Stimulated activated CD8-positive, alpha-beta memory T cell treated with anti-CD3 and anti-CD28 coated beads, Interleukin-2, amount 100 ng/mL, for 48 hours (primary cell): Measurements from ENCODE around the gene PRKCB.

Experiments used
- DNase-seq, 2 donors: peaks; one replicate each; pipeline ENCODE4 v3.0.0-alpha.2; 2020; ENCODE audit warnings: low read depth in 2 of 2

PRKCB gene

GRCh38 chr16:24166661-24167528 lies 331.1 kb downstream of the PRKCB start:
- DNase-seq = no peak

DNA sequence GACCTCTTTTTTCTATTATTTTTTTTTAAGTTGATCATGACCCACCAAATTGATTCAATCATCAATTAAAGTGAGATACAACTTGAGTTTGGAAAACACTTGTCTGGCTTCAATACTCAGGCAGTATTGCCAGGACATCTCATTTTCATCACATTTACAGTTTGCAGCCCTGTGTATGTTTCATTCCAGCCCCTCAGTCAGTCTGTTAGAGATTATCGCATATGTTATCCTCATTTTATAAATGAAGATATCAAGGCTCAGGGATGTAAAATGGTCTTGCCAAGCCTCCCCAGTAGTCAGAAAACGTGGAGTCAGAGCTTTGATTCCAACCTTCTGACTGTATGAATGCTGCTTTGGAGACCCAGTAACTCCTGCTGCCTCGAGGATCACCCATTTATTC lies 333.1 kb downstream of the PRKCB start:
- no peak for DNase-seq

DNA sequence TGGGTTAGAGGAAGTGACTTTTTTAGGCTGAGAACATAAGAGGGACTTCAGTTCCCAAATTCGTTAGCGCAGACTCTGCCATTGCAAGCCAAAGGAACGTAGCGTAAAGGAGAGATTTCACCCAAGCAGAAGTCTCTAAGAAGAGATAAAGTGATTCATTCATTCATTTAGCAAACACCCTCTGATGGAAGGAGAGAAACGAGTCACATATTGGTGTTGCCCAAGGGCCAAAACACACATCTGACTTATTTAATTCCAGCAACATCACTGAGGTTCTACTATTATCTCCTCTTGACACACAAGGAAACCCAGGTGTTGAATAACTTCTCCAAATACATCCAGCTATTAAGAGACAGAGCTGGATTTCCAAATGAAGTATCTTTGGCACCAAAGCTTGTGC lies 334.6 kb downstream of the PRKCB start:
- DNase-seq = no peak

DNA sequence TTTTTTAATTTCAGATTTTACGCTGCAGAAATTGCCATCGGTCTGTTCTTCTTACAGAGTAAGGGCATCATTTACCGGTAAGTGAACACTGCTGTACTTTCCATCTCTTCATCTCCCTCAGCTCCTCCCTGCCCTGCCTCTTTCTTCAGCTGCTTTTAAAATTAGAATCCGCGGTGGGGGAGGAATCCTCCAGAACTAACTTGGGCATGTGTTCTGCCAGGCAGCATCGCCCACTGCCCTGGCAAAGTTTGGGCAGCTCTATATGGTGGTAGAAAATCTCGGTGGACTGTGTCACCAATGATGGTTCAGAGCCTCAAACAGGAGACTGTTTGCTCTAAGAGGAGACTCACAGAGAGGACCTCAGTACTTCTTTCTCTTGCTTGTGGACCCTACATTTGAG lies 338.7 kb downstream of the PRKCB start:
- DNase-seq = no peak

- no peak for DNase-seq
Measured at GRCh38 chr16:24174957-24175356, 339.2 kb downstream of the PRKCB start.

GRCh38 chr16:24178496-24178895 lies 342.7 kb downstream of the PRKCB start:
- DNase-seq = no peak

- DNase-seq = no peak
Measured at GRCh38 chr16:24180451-24180850, 344.7 kb downstream of the PRKCB start.

GRCh38 chr16:24188021-24188542 lies 352.3 kb downstream of the PRKCB start:
- no peak for DNase-seq

DNA sequence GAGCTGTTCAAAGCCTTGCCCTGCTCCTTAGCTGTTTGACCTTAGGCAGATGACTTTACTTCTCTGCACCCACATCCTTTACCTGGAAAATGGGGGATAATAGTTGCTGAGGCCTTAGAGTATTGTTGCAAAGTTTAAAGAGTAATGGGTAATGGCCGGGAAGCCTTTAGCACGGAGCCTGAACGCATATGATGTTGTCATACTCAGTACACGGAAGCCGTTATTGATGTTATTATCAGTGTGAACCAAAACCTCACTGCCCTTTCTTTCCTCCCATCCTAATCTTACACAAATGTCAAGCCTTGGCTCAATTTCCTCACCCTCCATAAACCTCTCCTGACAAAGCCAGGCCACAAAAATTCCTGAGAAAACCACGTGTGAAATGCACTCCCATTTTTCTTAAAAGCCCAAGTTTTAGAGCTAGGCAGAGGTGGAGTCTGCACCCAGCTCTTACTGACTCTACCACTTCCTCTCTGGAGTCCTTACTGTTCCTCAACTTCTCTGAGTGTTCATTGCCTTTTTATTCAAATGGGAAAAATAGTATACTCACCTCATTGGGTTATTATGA lies 353.1 kb downstream of the PRKCB start:
- DNase-seq = no peak

- no peak for DNase-seq
Measured at GRCh38 chr16:24189941-24190340, 354.2 kb downstream of the PRKCB start.

DNA sequence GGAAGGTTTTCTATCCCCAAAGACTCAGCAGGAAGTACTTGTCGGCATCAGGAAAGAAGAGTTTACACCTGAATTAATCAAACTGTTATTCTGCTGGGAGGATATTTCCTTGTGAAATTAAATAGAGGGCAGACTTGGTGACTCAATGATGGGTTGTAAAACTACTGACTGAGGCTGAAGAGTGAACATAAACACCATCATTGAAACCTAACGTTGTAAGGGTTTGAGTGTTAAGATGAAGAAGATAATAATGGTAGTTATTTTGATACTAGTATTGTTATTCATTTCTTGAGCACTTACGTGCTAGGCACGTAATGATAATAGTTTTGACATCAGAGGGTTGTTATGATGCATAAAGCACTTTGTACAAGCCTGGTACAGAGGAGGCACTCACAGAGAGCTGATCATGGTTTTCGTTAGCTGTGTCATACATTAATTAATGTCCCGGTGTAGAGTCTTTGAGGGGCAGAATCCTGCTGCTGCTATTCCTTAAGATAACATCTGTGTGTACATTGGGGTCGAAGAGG lies 356.2 kb downstream of the PRKCB start:
- DNase-seq = no peak

GRCh38 chr16:24195221-24195620 lies 359.4 kb downstream of the PRKCB start:
- DNase-seq = no peak

DNA sequence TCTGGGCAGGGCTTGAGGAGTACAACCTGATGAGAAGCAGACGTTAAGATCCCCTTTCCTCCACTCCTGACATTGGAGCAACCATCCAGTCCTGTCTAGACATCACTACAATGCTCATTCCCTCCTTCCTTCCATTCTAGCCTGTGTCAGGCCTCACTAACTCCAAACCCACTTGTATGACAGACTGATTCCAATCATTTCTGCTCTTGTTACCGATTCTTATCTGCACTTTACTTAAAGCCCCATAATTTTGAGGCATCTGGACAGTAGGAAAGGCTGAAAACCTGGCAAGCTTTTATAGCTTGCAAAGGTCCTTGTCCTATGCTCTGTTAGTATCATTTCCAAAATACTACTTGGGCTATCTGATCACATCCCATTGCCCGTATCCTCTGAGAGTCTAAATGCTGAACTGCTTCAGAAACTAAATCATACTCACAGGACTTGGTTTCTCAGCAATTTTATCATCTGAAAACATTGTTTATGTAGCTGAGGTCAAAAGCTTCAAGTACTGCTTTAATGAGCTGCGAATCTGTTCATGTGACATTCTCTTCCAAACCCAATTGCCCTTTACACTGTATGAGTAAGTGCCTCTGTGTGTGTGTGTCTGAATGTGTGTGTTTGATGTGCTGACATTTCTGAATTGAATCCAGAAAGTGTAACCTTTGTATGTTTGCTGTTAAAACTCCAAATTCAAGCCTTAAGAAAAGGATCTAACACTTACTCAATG lies 363.2 kb downstream of the PRKCB start:
- no peak for DNase-seq

DNA sequence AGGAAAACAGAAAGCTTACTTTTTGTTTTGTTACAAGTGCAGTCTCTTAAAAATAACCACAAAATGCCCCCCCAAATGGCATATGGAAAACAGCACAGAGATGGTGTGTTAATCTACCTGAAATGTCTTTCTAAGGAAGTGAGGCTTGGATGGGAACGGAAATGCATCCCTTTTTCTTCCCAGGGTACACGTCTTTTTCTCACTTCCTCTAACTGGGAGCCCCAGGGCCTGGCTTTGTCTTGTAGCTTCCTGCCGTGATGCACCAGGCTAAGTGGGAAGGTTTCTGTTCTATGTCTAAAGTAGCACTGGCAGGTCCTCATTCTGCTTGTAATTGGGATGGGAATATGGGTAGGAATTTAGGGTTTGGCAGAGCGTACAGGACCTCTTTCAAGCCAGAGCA lies 367.9 kb downstream of the PRKCB start:
- no peak for DNase-seq

- DNase-seq = no peak
Measured at GRCh38 chr16:24204150-24204665, 368.4 kb downstream of the PRKCB start.

DNA sequence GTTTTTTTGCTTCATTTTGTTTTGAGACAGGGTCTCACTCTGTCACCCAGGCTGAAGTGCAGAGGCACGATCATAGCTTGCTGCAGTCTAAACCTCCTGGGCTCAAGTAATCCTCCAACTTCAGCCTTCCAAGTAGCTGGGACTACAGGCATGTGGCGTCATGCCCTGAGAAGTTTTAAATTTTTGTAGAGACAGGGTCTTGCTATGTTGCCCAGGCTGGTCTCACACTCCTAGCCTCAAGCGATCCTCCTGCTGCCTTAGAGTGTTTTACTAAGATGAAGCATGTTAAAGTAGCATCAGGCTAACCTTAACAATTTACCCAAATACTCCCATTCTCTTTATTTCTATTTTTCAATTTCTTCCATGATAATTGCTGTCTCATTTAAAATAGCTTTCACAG lies 371.1 kb downstream of the PRKCB start:
- DNase-seq = no peak

GRCh38 chr16:24208710-24209109 lies 372.9 kb downstream of the PRKCB start:
- no peak for DNase-seq

DNA sequence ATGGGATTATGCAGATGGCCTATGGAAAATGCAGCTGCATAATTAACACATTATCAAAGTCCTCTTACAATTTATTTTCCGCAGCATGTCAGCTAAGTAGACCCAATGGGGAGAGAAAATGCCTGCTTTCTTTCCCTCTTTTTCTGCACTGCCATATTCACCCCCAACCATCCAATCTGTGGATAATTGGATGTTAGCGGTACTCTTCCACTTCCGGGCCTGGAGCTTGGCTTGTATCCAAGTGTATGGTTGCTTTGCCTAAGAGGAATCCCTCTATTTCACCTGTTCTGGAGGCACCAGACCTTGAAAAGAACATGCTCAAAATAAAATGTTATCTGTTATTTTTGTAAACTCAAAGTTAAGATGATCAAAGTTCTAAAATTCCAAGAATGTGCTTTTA lies 379.2 kb downstream of the PRKCB start:
- no peak for DNase-seq

- no peak for DNase-seq
Measured at GRCh38 chr16:24216961-24217360, 381.2 kb downstream of the PRKCB start.

DNA sequence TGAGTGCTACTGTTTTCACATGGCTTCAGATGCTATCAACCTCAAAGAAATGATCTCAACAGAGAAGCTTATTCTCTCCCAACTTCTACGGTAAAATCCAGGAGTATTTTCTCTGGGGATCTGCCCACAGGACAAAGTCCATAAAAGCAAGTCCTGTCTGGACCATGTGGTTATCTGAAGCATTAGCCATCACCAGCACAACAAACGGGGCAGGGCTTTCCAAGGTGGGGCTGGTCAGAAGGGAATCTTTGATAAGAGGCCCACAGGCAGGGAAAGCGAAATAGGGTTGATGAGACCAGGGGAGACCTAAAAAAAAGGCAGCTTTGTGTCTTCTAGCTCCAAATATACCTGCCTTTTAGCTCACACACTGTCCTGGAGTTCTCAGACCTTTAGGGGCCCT lies 381.7 kb downstream of the PRKCB start:
- no peak for DNase-seq

- no peak for DNase-seq
Measured at GRCh38 chr16:24218299-24218698, 382.5 kb downstream of the PRKCB start.

GRCh38 chr16:24221219-24221618 lies 385.4 kb downstream of the PRKCB start:
- no peak for DNase-seq
